HG03025 (cell line): ENCODE results near the gene ZNF784.

Experiments used
- ATAC-seq: cut with Tn5 transposase; IDR thresholded peaks from one replicate; pipeline ENCODE4 v1.9.1; 2021; ENCODE audit warnings: mild to moderate bottlenecking, moderate library complexity; ENCODE audit not compliant: unreplicated experiment, low FRiP score

Gene ZNF784

GRCh38 chr19:55622242-55622969 lies 2.0 kb downstream of the ZNF784 start:
- ATAC-seq: no peak

GRCh38 chr19:55621673-55622231 lies 2.6 kb downstream of the ZNF784 start:
- ATAC-seq: no peak

- ATAC-seq: no peak
Measured at GRCh38 chr19:55621205-55621672, 3.1 kb downstream of the ZNF784 start.

GRCh38 chr19:55620410-55621204 lies 3.8 kb downstream of the ZNF784 start:
- ATAC-seq: no peak

- no peak for ATAC-seq
Measured at GRCh38 chr19:55619286-55619685, 5.1 kb downstream of the ZNF784 start.

GRCh38 chr19:55618426-55618825 lies 5.9 kb downstream of the ZNF784 start:
- no peak for ATAC-seq

GRCh38 chr19:55617426-55617825 lies 6.9 kb downstream of the ZNF784 start:
- ATAC-seq: no peak

GRCh38 chr19:55616395-55616875 lies 7.9 kb downstream of the ZNF784 start:
- no peak for ATAC-seq

GRCh38 chr19:55615543-55616394 lies 8.6 kb downstream of the ZNF784 start:
- ATAC-seq: no peak

- no peak for ATAC-seq
Measured at GRCh38 chr19:55614711-55615542, 9.4 kb downstream of the ZNF784 start.

- ATAC-seq: no peak
Measured at GRCh38 chr19:55613930-55614710, 10.2 kb downstream of the ZNF784 start.

- no peak for ATAC-seq
Measured at GRCh38 chr19:55613396-55613795, 11.0 kb downstream of the ZNF784 start.

- no peak for ATAC-seq
Measured at GRCh38 chr19:55611983-55612645, 12.3 kb downstream of the ZNF784 start.

GRCh38 chr19:55611300-55611982 lies 12.9 kb downstream of the ZNF784 start:
- ATAC-seq: no peak

GRCh38 chr19:55609326-55609725 lies 15.0 kb downstream of the ZNF784 start:
- no peak for ATAC-seq

GRCh38 chr19:55606817-55607216 lies 17.5 kb downstream of the ZNF784 start:
- no peak for ATAC-seq

GRCh38 chr19:55606471-55606787 lies 17.9 kb downstream of the ZNF784 start:
- ATAC-seq: no peak
